ENCODE results near the gene TOP2A. TPM values are rescaled to one million over a fixed set of nuclear protein-coding genes. Genes with fewer than 3 reads are reported as not detected.

Gene TOP2A
- total RNA-seq, 1 donor from 2014 or later = 16.9 TPM

GRCh38 chr17:40447806-40448205 lies 30.1 kb upstream of the TOP2A start:
- no peak for TF ChIP-seq POLR2AphosphoS5 (IDR thresholded peaks at IDR 0.05; ENCODE audit: insufficient read depth in 1 of 2, low read depth in 1 of 2)
- TF ChIP-seq POLR2A (IDR thresholded peaks at IDR 0.05) = no peak
- TF ChIP-seq, protein P1, sequence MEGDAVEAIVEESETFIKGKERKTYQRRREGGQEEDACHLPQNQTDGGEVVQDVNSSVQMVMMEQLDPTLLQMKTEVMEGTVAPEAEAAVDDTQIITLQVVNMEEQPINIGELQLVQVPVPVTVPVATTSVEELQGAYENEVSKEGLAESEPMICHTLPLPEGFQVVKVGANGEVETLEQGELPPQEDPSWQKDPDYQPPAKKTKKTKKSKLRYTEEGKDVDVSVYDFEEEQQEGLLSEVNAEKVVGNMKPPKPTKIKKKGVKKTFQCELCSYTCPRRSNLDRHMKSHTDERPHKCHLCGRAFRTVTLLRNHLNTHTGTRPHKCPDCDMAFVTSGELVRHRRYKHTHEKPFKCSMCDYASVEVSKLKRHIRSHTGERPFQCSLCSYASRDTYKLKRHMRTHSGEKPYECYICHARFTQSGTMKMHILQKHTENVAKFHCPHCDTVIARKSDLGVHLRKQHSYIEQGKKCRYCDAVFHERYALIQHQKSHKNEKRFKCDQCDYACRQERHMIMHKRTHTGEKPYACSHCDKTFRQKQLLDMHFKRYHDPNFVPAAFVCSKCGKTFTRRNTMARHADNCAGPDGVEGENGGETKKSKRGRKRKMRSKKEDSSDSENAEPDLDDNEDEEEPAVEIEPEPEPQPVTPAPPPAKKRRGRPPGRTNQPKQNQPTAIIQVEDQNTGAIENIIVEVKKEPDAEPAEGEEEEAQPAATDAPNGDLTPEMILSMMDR (IDR thresholded peaks at IDR 0.05) = no peak
- intact Hi-C loops (cut with DNase I) = loop anchor here (10.0 kb wide), 1 partner anchor 143 kb away; the partner anchor contains the start of gene RARA
- Histone ChIP-seq H3K27ac (peak overlapping the region; percentile 87), H3K36me3 (peaks cover 0 to 4% of the 10 kb centered on the region in 2 donors), H3K4me3 (peak overlapping the region; percentile 84 to 89), H3K4me1 (peaks cover 82% of the 10 kb centered on the region), H3K9me3 (no peaks in the 10 kb centered on the region), H3K27me3 (no peaks in the 10 kb centered on the region)
- DNase-seq (ENCODE audit: extremely low spot score in 2 of 2) = no peak

DNA sequence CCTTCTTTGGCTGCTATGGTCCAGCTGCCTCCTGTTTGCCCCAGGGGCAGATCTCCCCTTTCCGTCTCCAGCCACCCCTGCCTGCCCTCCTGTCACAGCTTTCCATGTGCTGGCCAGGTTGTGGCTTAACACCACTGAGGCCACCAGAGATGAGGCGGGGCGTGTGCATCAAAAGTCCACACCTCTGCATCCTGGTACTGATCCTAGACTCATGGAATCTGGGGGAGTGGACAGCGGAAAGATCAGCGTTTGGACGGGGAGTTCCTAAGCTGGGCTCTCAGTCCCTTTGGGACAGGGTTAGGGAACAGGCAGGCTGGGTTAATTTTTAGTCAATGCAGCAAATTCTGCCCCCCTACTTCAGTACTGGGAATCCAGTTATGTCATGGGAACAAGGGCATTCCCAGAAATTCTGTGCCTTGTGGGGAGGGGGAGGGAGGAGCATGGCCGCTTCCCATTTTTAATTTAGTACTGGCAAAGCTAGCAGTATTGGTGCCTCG lies 29.5 kb upstream of the TOP2A start:
- H3K36me3 ChIP-seq = no peaks in the 10 kb centered on the region
- DNase-seq (ENCODE audit: extremely low spot score in 2 of 2) = no peak
- peak overlapping the region; percentile 87 for H3K27ac ChIP-seq
- peaks cover 82% of the 10 kb centered on the region for H3K4me1 ChIP-seq
- no peak for TF ChIP-seq POLR2A (IDR thresholded peaks at IDR 0.05)
- peak; percentile 19 to 57 for TF ChIP-seq POLR2AphosphoS5 (IDR thresholded peaks at IDR 0.05; ENCODE audit: insufficient read depth in 1 of 2, low read depth in 1 of 2)
- H3K27me3 ChIP-seq = no peaks in the 10 kb centered on the region
- no peaks in the 10 kb centered on the region for H3K9me3 ChIP-seq
- peak overlapping the region; percentile 84 to 89 for H3K4me3 ChIP-seq
- intact Hi-C loops (cut with DNase I) = loop anchor here (10.0 kb wide), 1 partner anchor 142 kb away; the partner anchor contains the start of gene RARA

DNA sequence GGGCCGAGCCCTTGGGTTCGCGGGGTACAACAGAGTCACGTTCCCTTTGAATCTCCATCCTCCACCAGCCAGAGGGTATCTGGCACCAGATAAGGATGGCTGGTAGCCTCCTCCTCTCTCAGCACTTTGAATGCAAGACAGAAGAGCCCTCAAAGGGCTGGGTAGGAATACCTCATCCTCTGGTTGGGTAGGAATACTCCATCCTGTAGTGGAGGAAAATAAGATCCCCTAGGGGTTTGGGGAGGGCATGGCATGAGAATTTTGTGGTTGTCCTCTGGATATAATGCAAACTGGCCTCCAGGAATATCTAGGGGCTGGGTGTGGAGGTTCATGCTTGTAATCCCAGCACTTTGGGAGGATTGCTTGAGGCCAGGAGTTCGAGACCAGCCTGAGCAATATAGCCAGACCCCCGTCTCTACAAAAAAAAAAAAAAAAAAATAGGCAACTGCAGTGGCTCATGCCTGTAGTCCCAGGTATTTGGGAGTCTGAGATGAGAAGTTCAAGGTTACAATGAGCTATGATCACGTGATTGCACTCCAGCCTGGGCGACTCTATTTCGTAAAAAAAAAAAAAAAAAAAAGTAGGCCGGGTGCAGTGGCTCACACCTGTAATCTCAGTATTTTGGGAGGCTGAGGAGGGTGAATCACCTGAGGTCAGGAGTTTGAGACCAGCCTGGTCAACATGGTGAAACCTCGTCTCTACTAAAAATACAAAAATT lies 28.2 kb upstream of the TOP2A start:
- Histone ChIP-seq H3K4me3 (peak overlapping the region; percentile 84 to 89), H3K27ac (peak overlapping the region; percentile 87), H3K27me3 (no peaks in the 10 kb centered on the region), H3K36me3 (no peaks in the 10 kb centered on the region), H3K9me3 (no peaks in the 10 kb centered on the region), H3K4me1 (peaks cover 76% of the 10 kb centered on the region)
- no peak for DNase-seq (ENCODE audit: extremely low spot score in 2 of 2)
- TF ChIP-seq, protein P1 (IDR thresholded peaks at IDR 0.05) = peak in 1 of 3 experiments; percentile 9
- no peak for TF ChIP-seq POLR2AphosphoS5 (IDR thresholded peaks at IDR 0.05; ENCODE audit: insufficient read depth in 1 of 2, low read depth in 1 of 2)
- intact Hi-C loops (cut with DNase I) = loop anchor here (10.0 kb wide), 1 partner anchor 141 kb away; the partner anchor contains the start of gene RARA

DNA sequence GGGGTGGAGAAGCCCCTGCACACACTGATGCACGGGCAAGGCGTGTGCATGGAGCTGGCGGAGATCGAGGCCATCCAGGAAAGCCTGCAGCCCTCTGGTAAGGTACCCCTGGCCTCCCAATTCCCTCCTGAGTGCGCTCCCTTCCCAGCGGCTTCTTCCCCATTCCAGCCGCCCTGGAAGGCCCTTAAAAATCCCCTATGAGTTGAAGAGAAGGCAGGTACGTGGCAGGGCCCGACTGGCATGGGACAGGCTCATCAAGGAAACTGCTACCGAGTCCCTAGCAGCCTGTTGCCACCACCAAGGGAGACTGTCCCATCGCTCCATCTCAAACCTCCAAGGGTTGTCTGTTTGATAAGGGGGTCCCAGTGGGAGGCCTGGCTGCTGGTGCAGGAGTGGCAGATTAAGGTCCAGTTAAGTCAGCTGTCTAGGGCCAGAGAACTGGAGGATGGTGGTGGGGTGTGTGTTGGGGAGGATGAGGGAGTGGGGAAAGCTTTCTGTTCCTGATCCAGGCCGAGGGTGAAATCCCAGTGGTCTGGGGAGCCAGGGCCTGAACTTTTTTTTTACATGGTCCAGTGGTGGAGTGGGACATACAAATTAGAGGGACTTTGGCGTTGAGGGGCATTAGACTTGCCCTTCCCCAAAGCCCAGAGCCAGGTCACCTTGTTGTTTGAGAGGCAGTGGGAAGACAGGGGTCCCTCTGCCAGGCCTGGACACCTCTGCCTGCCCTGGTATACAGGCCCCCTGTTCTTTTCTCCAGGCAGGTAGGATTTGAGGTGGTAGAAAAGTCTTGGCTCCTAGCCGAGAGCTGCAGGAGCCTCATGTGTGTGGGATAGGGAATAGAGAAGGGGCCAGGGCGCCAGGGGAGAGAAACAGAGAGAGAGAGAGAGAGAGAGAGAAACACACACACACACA lies 26.5 kb upstream of the TOP2A start:
- intact Hi-C loops (cut with DNase I) = loop anchor here (5.0 to 10.0 kb wide), 4 partner anchors 33 to 139 kb away; partner anchors contain the start of gene RARA
- Histone ChIP-seq H3K27ac (peak overlapping the region; percentile 87), H3K4me3 (peak overlapping the region; percentile 84 to 89), H3K36me3 (no peaks in the 10 kb centered on the region), H3K4me1 (peaks cover 59% of the 10 kb centered on the region), H3K27me3 (no peaks in the 10 kb centered on the region), H3K9me3 (no peaks in the 10 kb centered on the region)
- no peak for DNase-seq (ENCODE audit: extremely low spot score in 2 of 2)
- TF ChIP-seq POLR2A (IDR thresholded peaks at IDR 0.05) = no peak
- TF ChIP-seq, protein P1 (IDR thresholded peaks at IDR 0.05) = peak in 1 of 3 experiments; percentile 7

Measured in vagina (tissue), 2 donors.